Progenitor cell of endocrine pancreas (in vitro differentiated cells): ENCODE data around the gene RERE. TPM values are rescaled to one million over a fixed set of nuclear protein-coding genes. Genes with fewer than 3 reads are reported as not detected.

Experiments
- DNase-seq: peaks from one replicate; pipeline ENCODE4 v3.0.0; 2021; ENCODE audit warnings: low spot score; ENCODE audit not compliant: unreplicated experiment
- H3K27ac Mint-ChIP-seq: 2 replicates; pipeline ENCODE4 v1.8.0; 2021; ENCODE audit warnings: mild to moderate bottlenecking, moderate library complexity, mixed read lengths
- H3K27me3 Mint-ChIP-seq: 2 replicates; pipeline ENCODE4 v1.8.0; 2021; ENCODE audit warnings: mixed read lengths
- H3K36me3 Mint-ChIP-seq: 2 replicates; pipeline ENCODE4 v1.8.0; 2022; ENCODE audit warnings: mixed read lengths; ENCODE audit not compliant: insufficient read depth
- H3K4me1 Mint-ChIP-seq: 2 replicates; pipeline ENCODE4 v1.8.0; 2021; ENCODE audit warnings: low read depth, mixed read lengths
- H3K4me3 Mint-ChIP-seq: 2 replicates; pipeline ENCODE4 v1.8.0; 2021; ENCODE audit warnings: low read depth, mild to moderate bottlenecking, moderate library complexity, mixed read lengths
- H3K9me3 Mint-ChIP-seq: 2 replicates; pipeline ENCODE4 v1.8.0; 2021; ENCODE audit warnings: low read depth, mixed read lengths
- total RNA-seq: library from RNA; stranded (reverse); gene quantifications from 2 replicates; pipeline ENCODE4 v1.2.1, GENCODE V29; 2021
- TF ChIP-seq, protein P1 (sequence below): fragments of 200-600 bp; sonication (generic); IDR thresholded peaks from one replicate; pipeline ENCODE4 v1.5.0; 2021; ENCODE audit warnings: antibody characterized with exemption, mild to moderate bottlenecking; ENCODE audit not compliant: unreplicated experiment

RERE gene
- total RNA-seq, 1 donor from 2014 or later: 329 TPM

DNA sequence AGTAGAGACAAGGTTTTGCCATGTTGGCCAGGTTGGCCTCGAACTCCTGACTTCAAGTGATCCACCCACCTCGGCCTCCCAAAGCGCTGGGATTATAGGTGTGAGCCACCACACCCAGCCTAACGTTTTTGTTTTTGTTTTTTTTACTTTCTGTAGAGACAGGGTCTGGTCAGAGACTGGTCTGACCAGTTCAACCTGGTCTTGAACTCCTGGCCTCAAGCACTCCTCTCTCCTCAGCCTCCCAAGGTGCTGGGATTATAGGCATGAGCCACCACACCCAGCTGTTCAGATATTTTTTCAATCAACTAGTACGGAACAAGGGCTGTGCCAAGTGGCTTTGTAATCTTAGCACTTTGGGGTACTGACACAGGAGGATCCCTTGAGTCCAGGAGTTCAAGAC is 209.5 kb downstream of the RERE start:
- H3K27me3 Mint-ChIP-seq: no peaks in the 10 kb centered on the region

DNA sequence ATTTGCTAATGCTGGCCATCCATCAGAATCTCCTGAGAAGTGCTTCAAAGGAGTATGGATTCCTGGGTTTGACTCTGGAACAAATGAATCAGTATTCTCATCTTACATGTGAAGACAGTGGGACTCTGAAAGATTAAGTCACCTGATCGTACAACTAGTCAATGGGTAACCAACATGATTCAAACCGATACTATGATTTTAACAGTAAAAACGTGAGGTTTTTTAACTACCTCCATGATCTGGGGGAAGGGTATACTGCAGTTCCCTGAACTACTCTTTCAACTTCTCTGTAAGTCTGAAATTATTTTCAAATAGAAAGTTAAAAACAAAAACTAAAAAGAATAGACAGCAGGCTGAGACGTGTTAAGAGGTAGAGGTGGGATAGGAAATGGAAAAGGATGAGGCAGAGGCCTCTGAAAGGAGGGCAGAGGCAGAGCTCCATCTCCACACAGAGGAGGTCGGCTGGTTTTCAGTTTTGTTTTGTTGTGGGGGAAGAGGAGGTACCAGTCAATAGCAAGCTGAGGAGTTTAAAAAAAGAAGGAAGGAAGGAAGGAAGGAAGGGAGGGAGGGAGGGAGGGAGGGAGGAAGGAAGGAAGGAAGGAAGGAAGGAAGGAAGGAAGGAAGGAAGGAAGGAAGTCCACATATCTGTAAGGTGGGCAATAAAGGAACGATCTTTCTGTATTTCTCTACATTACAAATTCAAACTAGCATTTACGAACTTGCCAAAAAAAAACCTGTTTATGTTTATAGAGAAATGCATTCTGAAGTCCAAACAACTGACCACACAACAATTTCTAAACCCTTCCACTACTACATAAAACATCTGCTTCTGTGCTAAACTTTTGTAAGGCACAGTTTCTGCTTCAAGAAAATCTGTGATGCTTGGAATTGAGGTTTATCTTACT is 213.1 kb downstream of the RERE start:
- no peaks in the 10 kb centered on the region for H3K27me3 Mint-ChIP-seq
- no peak for DNase-seq
- TF ChIP-seq, protein P1, sequence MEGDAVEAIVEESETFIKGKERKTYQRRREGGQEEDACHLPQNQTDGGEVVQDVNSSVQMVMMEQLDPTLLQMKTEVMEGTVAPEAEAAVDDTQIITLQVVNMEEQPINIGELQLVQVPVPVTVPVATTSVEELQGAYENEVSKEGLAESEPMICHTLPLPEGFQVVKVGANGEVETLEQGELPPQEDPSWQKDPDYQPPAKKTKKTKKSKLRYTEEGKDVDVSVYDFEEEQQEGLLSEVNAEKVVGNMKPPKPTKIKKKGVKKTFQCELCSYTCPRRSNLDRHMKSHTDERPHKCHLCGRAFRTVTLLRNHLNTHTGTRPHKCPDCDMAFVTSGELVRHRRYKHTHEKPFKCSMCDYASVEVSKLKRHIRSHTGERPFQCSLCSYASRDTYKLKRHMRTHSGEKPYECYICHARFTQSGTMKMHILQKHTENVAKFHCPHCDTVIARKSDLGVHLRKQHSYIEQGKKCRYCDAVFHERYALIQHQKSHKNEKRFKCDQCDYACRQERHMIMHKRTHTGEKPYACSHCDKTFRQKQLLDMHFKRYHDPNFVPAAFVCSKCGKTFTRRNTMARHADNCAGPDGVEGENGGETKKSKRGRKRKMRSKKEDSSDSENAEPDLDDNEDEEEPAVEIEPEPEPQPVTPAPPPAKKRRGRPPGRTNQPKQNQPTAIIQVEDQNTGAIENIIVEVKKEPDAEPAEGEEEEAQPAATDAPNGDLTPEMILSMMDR: no peak
- no peaks in the 10 kb centered on the region for H3K9me3 Mint-ChIP-seq
- peaks cover 7% of the 10 kb centered on the region for H3K36me3 Mint-ChIP-seq
- H3K27ac Mint-ChIP-seq: peak overlapping the region; percentile 73
- H3K4me3 Mint-ChIP-seq: no peak overlapping the region
- peaks cover 36% of the 10 kb centered on the region for H3K4me1 Mint-ChIP-seq

More for the DNA sequence above, 209.5 kb downstream of the RERE start:
- TF ChIP-seq, protein P1: no peak
- Mint-ChIP-seq H3K4me1 (peaks cover 21% of the 10 kb centered on the region), H3K36me3 (peaks cover 10% of the 10 kb centered on the region), H3K4me3 (no peak overlapping the region), H3K9me3 (no peaks in the 10 kb centered on the region), H3K27ac (no peak overlapping the region)
- no peak for DNase-seq

DNA sequence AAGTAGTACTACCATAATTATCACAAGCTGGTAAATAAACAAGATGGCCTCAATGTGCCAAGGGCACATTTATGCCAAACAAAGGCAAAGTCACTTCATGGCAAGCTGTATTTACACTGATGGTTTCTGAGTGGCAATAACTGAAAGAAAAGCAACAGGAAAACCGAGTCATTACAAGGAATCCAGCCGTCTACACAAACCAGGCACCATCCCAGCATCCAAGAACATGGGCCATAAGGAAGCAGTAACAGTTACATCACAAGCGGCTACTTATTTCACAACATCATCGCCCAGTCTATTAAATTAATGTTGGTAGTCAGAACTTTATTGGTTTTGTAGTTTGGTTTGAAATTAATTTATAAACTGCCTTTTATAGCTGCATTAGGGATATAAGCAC is 214.2 kb downstream of the RERE start:
- no peak for DNase-seq
- peaks cover 46% of the 10 kb centered on the region for H3K4me1 Mint-ChIP-seq
- peaks cover 7% of the 10 kb centered on the region for H3K36me3 Mint-ChIP-seq
- TF ChIP-seq, protein P1: no peak
- H3K9me3 Mint-ChIP-seq: no peaks in the 10 kb centered on the region
- peak overlapping the region; percentile 85 for H3K27ac Mint-ChIP-seq
- no peaks in the 10 kb centered on the region for H3K27me3 Mint-ChIP-seq
- H3K4me3 Mint-ChIP-seq: no peak overlapping the region

DNA sequence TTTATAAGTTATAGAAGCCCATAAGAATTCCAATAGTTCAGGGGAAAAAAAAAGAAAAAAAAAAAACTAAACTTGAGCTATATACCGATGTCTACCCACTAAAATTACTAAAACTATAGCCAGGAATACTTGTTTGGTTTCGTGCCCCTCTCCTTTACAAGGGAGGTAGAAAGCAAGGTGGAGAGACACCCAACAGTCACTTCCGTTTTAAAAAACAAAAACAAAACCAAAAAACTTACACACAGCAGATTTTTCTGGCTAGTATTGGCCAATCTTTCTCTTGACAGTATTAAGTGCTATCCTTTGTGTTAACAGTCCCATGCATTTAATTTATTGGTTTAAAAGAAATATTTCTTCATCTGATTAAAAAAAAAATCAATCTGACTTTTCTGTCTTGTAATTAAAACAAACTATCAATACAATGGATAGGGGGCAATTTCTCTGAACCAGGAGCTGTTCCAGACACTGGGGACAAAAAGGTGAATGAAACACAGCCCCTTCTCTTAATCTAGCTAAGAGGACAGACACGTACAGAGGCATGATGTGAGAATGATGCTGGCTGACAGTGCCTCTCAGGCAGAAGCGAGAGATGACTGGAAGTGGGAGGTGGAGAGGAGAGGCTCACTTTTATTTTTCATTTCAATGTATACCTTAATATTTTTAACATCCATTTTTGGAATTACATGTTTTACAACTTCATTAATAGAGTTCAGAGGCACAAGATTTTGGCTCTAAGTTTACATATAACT is 214.8 kb downstream of the RERE start:
- Mint-ChIP-seq H3K4me3 (no peak overlapping the region), H3K9me3 (no peaks in the 10 kb centered on the region), H3K27ac (peak overlapping the region; percentile 41), H3K36me3 (peaks cover 7% of the 10 kb centered on the region), H3K4me1 (peaks cover 52% of the 10 kb centered on the region), H3K27me3 (no peaks in the 10 kb centered on the region)
- no peak for DNase-seq
- TF ChIP-seq, protein P1: no peak

DNA sequence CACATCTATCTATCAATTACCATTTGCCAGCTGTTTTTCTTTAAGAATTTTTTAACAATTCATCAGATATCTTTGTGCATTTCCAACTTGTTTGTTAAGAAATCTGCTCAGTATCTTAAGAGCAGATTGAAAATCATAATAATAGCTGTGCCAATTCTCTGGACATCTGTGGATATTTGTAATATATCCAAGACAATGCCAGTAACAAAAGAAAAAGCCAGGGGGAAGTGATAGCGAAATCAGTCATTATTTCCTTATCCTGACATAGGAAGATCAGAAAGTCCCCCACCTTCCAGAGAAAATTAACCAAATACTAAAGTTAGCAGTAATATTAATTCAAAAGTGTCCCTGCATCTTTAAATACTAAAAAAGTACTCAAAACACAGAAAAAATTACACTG is 217.1 kb downstream of the RERE start:
- DNase-seq: no peak
- TF ChIP-seq, protein P1: no peak
- H3K4me1 Mint-ChIP-seq: peaks cover 66% of the 10 kb centered on the region
- no peak overlapping the region for H3K4me3 Mint-ChIP-seq
- no peaks in the 10 kb centered on the region for H3K27me3 Mint-ChIP-seq
- peak overlapping the region; percentile 84 for H3K27ac Mint-ChIP-seq
- no peaks in the 10 kb centered on the region for H3K9me3 Mint-ChIP-seq
- H3K36me3 Mint-ChIP-seq: peaks cover 7% of the 10 kb centered on the region
